GM18517 (cell line): ENCODE data around the gene NT5C1A.

ENCODE experiments used
- ATAC-seq: cut with Tn5 transposase; IDR thresholded peaks from one replicate; pipeline ENCODE4 v1.9.1; 2021; ENCODE audit warnings: mild to moderate bottlenecking, moderate library complexity; ENCODE audit not compliant: unreplicated experiment

Gene NT5C1A

GRCh38 chr1:39690225-39690624 lies 18.3 kb upstream of the NT5C1A start:
- no peak for ATAC-seq

GRCh38 chr1:39689635-39690034 lies 17.7 kb upstream of the NT5C1A start:
- no peak for ATAC-seq

GRCh38 chr1:39689214-39689613 lies 17.3 kb upstream of the NT5C1A start:
- no peak for ATAC-seq

GRCh38 chr1:39688706-39689105 lies 16.8 kb upstream of the NT5C1A start:
- no peak for ATAC-seq

- no peak for ATAC-seq
Observed at GRCh38 chr1:39687243-39687642, 15.3 kb upstream of the NT5C1A start.

GRCh38 chr1:39685071-39685470 lies 13.2 kb upstream of the NT5C1A start:
- ATAC-seq, result no peak

GRCh38 chr1:39684313-39684664 lies 12.4 kb upstream of the NT5C1A start:
- no peak for ATAC-seq

GRCh38 chr1:39683591-39684312 lies 11.8 kb upstream of the NT5C1A start:
- no peak for ATAC-seq

GRCh38 chr1:39681999-39682398 lies 10.1 kb upstream of the NT5C1A start:
- ATAC-seq, result no peak

GRCh38 chr1:39681294-39681693 lies 9.4 kb upstream of the NT5C1A start:
- ATAC-seq, result no peak

- ATAC-seq, result no peak
Observed at GRCh38 chr1:39680751-39681150, 8.8 kb upstream of the NT5C1A start.

GRCh38 chr1:39679821-39680220 lies 7.9 kb upstream of the NT5C1A start:
- ATAC-seq, result no peak

GRCh38 chr1:39678889-39679288 lies 7.0 kb upstream of the NT5C1A start:
- ATAC-seq, result no peak

- no peak for ATAC-seq
Observed at GRCh38 chr1:39677645-39678044, 5.7 kb upstream of the NT5C1A start.

GRCh38 chr1:39676948-39677548 lies 5.1 kb upstream of the NT5C1A start:
- ATAC-seq, result no peak

GRCh38 chr1:39675220-39675619 lies 3.3 kb upstream of the NT5C1A start:
- ATAC-seq, result no peak

- no peak for ATAC-seq
Observed at GRCh38 chr1:39673215-39673614, 1.3 kb upstream of the NT5C1A start.

- ATAC-seq, result no peak
Observed at GRCh38 chr1:39672551-39672947, 642 bp upstream of the NT5C1A start.

- no peak for ATAC-seq
Observed at GRCh38 chr1:39671433-39671792, 494 bp downstream of the NT5C1A start.

GRCh38 chr1:39670689-39671088 lies 1.2 kb downstream of the NT5C1A start:
- ATAC-seq, result no peak

- ATAC-seq, result no peak
Observed at GRCh38 chr1:39668894-39669293, 3.0 kb downstream of the NT5C1A start.

- ATAC-seq, result no peak
Observed at GRCh38 chr1:39668111-39668510, 3.8 kb downstream of the NT5C1A start.

- peak; percentile 94 for ATAC-seq
Observed at GRCh38 chr1:39666772-39667171, 5.1 kb downstream of the NT5C1A start.
